Dendritic cell treated with granulocyte-macrophage colony-stimulating factor and Interleukin-4, amounts not matched to agents 40 ng/mL and 50 ng/mL, for 4 days (primary cell): ENCODE data around the gene PSMD9.
"Not testable (repeated sequence)": the region's sequence is repeated elsewhere in the genome, so short reads cannot be mapped to it uniquely, and the experiment has no call there.

ENCODE experiments used
- H3K27ac Mint-ChIP-seq: one replicate; pipeline ENCODE4 v1.8.0; 2022; ENCODE audit warnings: mild to moderate bottlenecking, mixed read lengths
- H3K27me3 Mint-ChIP-seq: one replicate; pipeline ENCODE4 v1.8.0; 2022; ENCODE audit warnings: mild to moderate bottlenecking, mixed read lengths
- H3K36me3 Mint-ChIP-seq: one replicate; pipeline ENCODE4 v1.8.0; 2022; ENCODE audit warnings: low read depth, mixed read lengths
- H3K4me1 Mint-ChIP-seq: one replicate; pipeline ENCODE4 v1.8.0; 2022; ENCODE audit warnings: low read depth, mixed read lengths
- H3K4me3 Mint-ChIP-seq: one replicate; pipeline ENCODE4 v1.8.0; 2022; ENCODE audit warnings: mild to moderate bottlenecking, moderate library complexity, mixed read lengths
- H3K9me3 Mint-ChIP-seq: one replicate; pipeline ENCODE4 v1.8.0; 2022; ENCODE audit warnings: mixed read lengths
- intact Hi-C: fragments of 100-400 bp; cut with micrococcal nuclease; formaldehyde crosslinking; loops from one replicate; pipeline ENCODE4 v1.15.0; 2022

The PSMD9 gene

DNA sequence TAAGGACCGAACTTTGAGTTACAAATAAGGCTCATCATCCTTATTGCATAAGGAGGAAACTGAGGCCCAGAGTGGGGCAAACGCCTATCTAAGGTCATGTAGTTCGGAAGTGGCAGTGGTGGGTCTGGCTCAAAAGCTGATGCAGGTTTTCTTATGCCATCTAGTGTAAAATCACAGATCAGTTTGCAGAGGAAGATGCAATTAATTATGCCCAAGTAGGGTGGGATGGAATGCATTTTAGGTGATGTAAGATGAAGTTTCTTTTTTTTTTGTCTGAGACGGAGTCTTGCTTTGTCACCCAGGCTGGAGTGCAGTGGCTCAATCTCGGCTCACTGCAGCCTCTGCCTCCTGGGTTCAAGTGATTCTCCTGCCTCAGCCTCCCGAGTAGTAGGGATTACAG lies 1.1 kb downstream of the PSMD9 start:
- peak overlapping the region; percentile 98 for H3K27ac Mint-ChIP-seq
- H3K36me3 Mint-ChIP-seq: peaks cover 40% of the 10 kb centered on the region
- intact Hi-C loops: loop anchor here (2.0 to 5.0 kb wide), 4 partner anchors 77 to 192 kb away; partner anchors contain the start of gene TMEM120B
- not testable (repeated sequence) for H3K9me3 Mint-ChIP-seq, H3K27me3 Mint-ChIP-seq
- peak overlapping the region; percentile 100 for H3K4me3 Mint-ChIP-seq
- H3K4me1 Mint-ChIP-seq: peaks cover 30% of the 10 kb centered on the region

DNA sequence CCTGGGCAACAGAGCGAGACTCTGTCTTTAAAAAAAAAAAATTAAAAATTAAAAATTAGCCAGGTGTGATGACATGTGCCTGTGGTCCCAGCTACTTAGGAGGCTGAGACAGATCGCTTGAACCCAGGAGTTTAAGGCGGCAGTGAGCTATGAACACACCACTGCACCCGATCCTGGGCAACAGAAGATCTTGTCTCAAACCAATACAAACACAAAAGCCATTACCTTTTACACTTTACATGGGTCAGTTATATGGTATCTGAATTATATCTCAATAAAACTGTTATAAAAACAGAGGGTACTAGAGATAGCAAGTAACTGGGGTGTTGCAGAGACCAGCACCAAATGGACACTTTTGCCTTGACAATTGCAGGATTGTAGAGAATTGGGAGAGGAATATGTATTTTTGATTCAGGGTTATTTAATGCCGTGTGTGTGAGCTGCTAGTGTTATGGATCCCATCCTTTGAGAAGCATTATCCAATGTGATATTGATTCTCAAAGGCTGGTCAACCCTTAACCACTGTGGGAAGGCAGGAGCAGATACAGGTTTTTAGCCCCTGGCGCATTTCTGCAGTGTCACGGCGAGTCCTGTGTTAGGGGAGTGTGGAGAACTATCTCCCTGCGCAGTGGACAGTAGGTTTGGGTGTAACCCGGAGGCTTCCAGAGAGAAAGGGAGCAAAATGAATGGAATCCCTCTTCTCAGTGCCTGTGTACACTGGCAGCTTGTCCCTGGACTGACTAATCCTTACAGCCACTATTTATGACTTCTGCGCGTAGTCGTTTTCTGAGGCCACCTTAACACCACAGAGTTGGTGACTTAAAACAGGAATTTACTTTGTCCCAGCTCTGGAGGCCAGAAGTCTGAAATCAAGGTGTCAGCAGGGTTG lies 4.3 kb downstream of the PSMD9 start:
- H3K27me3 Mint-ChIP-seq: no peaks in the 10 kb centered on the region
- H3K9me3 Mint-ChIP-seq: no peaks in the 10 kb centered on the region
- H3K4me3 Mint-ChIP-seq: no peak overlapping the region
- intact Hi-C loops: no loop called here
- H3K4me1 Mint-ChIP-seq: peaks cover 30% of the 10 kb centered on the region
- H3K36me3 Mint-ChIP-seq: peaks cover 67% of the 10 kb centered on the region
- peak overlapping the region; percentile 71 for H3K27ac Mint-ChIP-seq

- H3K9me3 Mint-ChIP-seq: no peaks in the 10 kb centered on the region
- no peak overlapping the region for H3K4me3 Mint-ChIP-seq
- peaks cover 25% of the 10 kb centered on the region for H3K4me1 Mint-ChIP-seq
- intact Hi-C loops: no loop called here
- H3K27me3 Mint-ChIP-seq: no peaks in the 10 kb centered on the region
- H3K36me3 Mint-ChIP-seq: peaks cover 72% of the 10 kb centered on the region
- H3K27ac Mint-ChIP-seq: peak overlapping the region; percentile 71
Observed at GRCh38 chr12:121893961-121894460, 5.4 kb downstream of the PSMD9 start.

DNA sequence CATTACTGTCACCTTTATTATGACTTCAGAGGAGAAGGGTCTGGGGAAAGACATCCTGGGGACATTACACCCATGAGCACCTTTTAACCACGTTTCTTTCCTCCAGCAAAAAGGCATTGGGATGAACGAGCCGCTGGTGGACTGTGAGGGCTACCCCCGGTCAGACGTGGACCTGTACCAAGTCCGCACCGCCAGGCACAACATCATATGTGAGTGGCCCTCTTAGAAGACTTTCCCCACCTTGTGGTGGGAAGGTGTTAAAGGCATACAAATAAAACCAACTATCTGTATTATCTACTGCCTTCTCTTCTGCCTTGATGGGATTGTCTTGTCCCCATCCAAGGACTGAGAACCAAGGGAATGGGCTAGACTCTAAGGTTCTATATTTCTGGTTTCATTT lies 6.0 kb downstream of the PSMD9 start:
- H3K4me1 Mint-ChIP-seq: peaks cover 21% of the 10 kb centered on the region
- intact Hi-C loops: no loop called here
- H3K27ac Mint-ChIP-seq: peak overlapping the region; percentile 71
- no peaks in the 10 kb centered on the region for H3K27me3 Mint-ChIP-seq
- H3K9me3 Mint-ChIP-seq: no peaks in the 10 kb centered on the region
- H3K36me3 Mint-ChIP-seq: peaks cover 78% of the 10 kb centered on the region
- H3K4me3 Mint-ChIP-seq: no peak overlapping the region

GRCh38 chr12:121898287-121898686 lies 9.7 kb downstream of the PSMD9 start:
- H3K27me3 Mint-ChIP-seq: no peaks in the 10 kb centered on the region
- H3K36me3 Mint-ChIP-seq: peaks cover 95% of the 10 kb centered on the region
- H3K4me1 Mint-ChIP-seq: peaks cover 11% of the 10 kb centered on the region
- H3K27ac Mint-ChIP-seq: no peak overlapping the region
- H3K4me3 Mint-ChIP-seq: no peak overlapping the region
- no peaks in the 10 kb centered on the region for H3K9me3 Mint-ChIP-seq
- intact Hi-C loops: no loop called here

DNA sequence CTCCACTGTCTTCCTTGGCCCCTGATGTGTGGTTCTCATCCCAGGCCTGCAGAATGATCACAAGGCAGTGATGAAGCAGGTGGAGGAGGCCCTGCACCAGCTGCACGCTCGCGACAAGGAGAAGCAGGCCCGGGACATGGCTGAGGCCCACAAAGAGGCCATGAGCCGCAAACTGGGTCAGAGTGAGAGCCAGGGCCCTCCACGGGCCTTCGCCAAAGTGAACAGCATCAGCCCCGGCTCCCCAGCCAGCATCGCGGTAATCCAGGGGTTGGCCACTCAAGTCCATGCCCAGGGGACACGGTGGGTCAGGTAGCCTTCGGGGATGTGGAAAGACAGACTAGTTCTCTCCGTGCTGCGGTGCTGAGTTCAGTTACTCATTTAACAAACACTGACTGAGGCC lies 11.0 kb downstream of the PSMD9 start:
- Mint-ChIP-seq H3K4me3 (no peak overlapping the region), H3K27me3 (no peaks in the 10 kb centered on the region), H3K4me1 (no peaks in the 10 kb centered on the region), H3K9me3 (no peaks in the 10 kb centered on the region), H3K27ac (no peak overlapping the region), H3K36me3 (peaks cover 89% of the 10 kb centered on the region)
- intact Hi-C loops: no loop called here

- no peak overlapping the region for H3K27ac Mint-ChIP-seq
- H3K9me3 Mint-ChIP-seq: no peaks in the 10 kb centered on the region
- H3K36me3 Mint-ChIP-seq: peaks cover 94% of the 10 kb centered on the region
- intact Hi-C loops: no loop called here
- H3K27me3 Mint-ChIP-seq: no peaks in the 10 kb centered on the region
- H3K4me1 Mint-ChIP-seq: no peaks in the 10 kb centered on the region
- H3K4me3 Mint-ChIP-seq: no peak overlapping the region
Observed at GRCh38 chr12:121903202-121903601, 14.6 kb downstream of the PSMD9 start.

DNA sequence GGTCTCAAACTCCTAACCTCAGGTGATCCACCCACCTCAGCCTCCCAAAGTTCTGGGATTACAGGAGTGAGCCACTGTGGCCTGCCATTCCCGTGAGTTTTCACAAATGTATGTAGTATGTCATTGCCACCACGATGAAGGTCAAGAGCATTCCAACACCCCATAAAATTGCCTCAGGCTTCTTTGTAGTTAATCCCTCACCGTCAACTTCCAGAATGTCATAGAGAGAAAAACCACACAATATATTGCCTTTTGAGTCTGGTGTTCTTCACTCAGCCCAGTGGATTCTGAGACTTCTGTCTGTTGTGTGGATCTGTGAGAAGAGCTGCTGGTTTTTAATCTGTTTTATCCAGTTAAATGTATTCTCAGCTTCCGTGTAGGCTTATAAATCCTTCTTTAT lies 17.2 kb downstream of the PSMD9 start:
- Mint-ChIP-seq H3K4me3 (no peak overlapping the region), H3K9me3 (no peaks in the 10 kb centered on the region), H3K27me3 (no peaks in the 10 kb centered on the region), H3K36me3 (peaks cover 92% of the 10 kb centered on the region), H3K4me1 (no peaks in the 10 kb centered on the region), H3K27ac (no peak overlapping the region)
- intact Hi-C loops: no loop called here

- no peak overlapping the region for H3K27ac Mint-ChIP-seq
- intact Hi-C loops: no loop called here
- no peaks in the 10 kb centered on the region for H3K27me3 Mint-ChIP-seq
- H3K36me3 Mint-ChIP-seq: peaks cover 88% of the 10 kb centered on the region
- no peak overlapping the region for H3K4me3 Mint-ChIP-seq
- no peaks in the 10 kb centered on the region for H3K9me3 Mint-ChIP-seq
- no peaks in the 10 kb centered on the region for H3K4me1 Mint-ChIP-seq
Observed at GRCh38 chr12:121908702-121909101, 20.1 kb downstream of the PSMD9 start.

DNA sequence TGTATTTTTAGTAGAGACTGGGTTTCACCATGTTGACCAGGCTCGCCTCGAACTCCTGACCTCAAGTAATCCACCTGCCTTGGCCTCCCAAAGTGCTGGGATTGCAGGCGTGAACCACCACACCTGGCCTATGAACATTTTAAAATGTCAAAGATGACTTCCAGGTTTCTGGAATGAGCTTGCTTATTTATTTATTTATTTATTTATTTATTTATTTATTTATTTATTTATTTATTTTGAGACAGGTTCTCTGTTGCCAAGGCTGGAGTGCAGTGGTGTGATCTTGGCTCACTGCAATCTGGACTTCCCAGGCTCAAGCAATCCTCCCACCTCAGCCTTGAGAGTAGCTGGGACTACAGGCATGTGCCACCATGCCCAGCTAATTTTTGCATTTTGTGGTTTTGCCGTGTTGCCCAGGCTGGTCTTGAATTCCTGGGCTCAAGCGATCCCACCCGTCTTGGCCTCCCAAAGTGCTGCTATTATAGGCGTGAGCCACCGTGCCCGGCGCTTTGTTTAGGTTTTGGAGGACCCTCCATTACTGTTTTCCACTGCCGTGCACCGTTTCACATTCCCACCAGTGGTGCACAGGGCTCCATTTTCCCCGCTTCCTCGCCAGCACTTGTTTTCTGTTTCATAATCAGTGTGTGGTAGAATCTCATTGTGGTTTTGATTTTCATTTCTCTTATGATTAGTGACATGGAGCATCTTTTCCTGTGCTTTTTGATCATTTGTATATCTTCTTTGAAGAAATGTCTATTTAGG lies 23.4 kb downstream of the PSMD9 start:
- peaks cover 4% of the 10 kb centered on the region for H3K4me1 Mint-ChIP-seq
- H3K27me3 Mint-ChIP-seq: no peaks in the 10 kb centered on the region
- H3K27ac Mint-ChIP-seq: no peak overlapping the region
- no peaks in the 10 kb centered on the region for H3K9me3 Mint-ChIP-seq
- intact Hi-C loops: no loop called here
- no peak overlapping the region for H3K4me3 Mint-ChIP-seq
- H3K36me3 Mint-ChIP-seq: peaks cover 91% of the 10 kb centered on the region

DNA sequence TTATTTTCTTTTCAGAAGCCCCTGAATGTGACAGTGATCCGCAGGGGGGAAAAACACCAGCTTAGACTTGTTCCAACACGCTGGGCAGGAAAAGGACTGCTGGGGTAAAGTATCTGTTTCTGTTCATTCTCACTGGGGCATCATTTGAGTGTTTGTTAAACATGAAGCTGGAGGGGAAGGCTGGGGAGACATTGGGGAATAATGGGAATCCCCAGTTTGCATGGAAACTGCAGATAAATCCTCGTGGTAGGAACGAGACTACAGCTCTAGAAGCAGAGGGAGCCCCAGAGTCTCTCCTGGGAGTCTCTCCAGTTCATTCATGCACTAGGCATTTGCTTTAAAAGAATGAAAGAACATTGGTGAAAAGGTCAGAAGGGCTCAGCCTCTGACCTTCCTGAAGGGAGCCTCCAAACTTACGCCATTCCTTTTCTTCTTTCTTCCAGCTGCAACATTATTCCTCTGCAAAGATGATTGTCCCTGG lies 27.3 kb downstream of the PSMD9 start:
- H3K27me3 Mint-ChIP-seq: no peaks in the 10 kb centered on the region
- H3K4me3 Mint-ChIP-seq: no peak overlapping the region
- intact Hi-C loops: loop anchor here (5.0 kb wide), 1 partner anchor 106 kb away; the partner anchor contains the start of gene BCL7A
- no peak overlapping the region for H3K27ac Mint-ChIP-seq
- no peaks in the 10 kb centered on the region for H3K9me3 Mint-ChIP-seq
- peaks cover 19% of the 10 kb centered on the region for H3K4me1 Mint-ChIP-seq
- H3K36me3 Mint-ChIP-seq: peaks cover 66% of the 10 kb centered on the region

DNA sequence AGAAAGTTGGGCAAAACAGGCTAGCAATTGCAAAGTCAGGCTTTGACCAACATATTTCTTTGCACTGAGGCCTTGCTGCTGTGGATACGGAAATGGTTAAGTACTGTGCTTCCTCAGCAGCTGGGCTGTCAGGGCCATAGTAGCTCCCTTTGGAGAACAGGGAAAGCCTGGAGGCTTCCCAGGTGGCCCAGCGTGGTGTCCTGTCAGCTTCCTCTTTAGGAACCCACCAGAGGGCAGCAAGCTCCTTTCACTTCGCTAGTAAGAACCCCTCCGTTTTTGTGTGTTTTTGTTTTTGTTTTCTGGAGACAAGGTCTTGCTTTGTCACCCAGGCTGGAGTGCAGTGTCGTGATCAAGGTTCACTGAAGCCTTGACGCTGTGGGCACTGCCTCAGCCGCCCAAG lies 28.1 kb downstream of the PSMD9 start:
- H3K4me3 Mint-ChIP-seq: no peak overlapping the region
- H3K4me1 Mint-ChIP-seq: peaks cover 27% of the 10 kb centered on the region
- peaks cover 61% of the 10 kb centered on the region for H3K36me3 Mint-ChIP-seq
- no peaks in the 10 kb centered on the region for H3K27me3 Mint-ChIP-seq
- H3K27ac Mint-ChIP-seq: peak overlapping the region; percentile 78
- intact Hi-C loops: loop anchor here (5.0 kb wide), 1 partner anchor 106 kb away; the partner anchor contains the start of gene BCL7A
- H3K9me3 Mint-ChIP-seq: no peaks in the 10 kb centered on the region

GRCh38 chr12:121917950-121918678 lies 29.5 kb downstream of the PSMD9 start, which contains the start of gene CFAP251:
TSS of gene CFAP251 (plus strand) at chr12:121918592. CDS start at chr12:121921306, 2,714 bp downstream.
- intact Hi-C loops: loop anchor here (1.0 to 5.0 kb wide), 2 partner anchors 30 to 104 kb away; partner anchors contain the start of genes BCL7A and PSMD9
- peaks cover 33% of the 10 kb centered on the region for H3K4me1 Mint-ChIP-seq
- peak within 1 kb of the TSS; percentile 76 for H3K4me3 Mint-ChIP-seq
- peaks cover 47% of the 10 kb centered on the region for H3K36me3 Mint-ChIP-seq
- peak within 1 kb of the TSS; percentile 78 for H3K27ac Mint-ChIP-seq
- H3K9me3 Mint-ChIP-seq: no peaks in the 10 kb centered on the region
- no peaks in the 10 kb centered on the region for H3K27me3 Mint-ChIP-seq
